GM18858 (cell line): ENCODE results near the gene LDAH.
A peak's percentile ranks its signal among the peaks of the same experiment; 100 is the strongest.

ENCODE experiments used
- ATAC-seq: cut with Tn5 transposase; IDR thresholded peaks from one replicate; pipeline ENCODE4 v1.9.1; 2021; ENCODE audit not compliant: unreplicated experiment

Gene LDAH

GRCh38 chr2:20781656-20782265 is 41.1 kb downstream of the LDAH start:
- no peak for ATAC-seq

- no peak for ATAC-seq
Observed at GRCh38 chr2:20771299-20771698, 51.6 kb downstream of the LDAH start.

GRCh38 chr2:20766798-20767644 is 55.9 kb downstream of the LDAH start:
- ATAC-seq = no peak

- ATAC-seq = no peak
Observed at GRCh38 chr2:20766213-20766612, 56.7 kb downstream of the LDAH start.

- ATAC-seq = no peak
Observed at GRCh38 chr2:20762945-20763683, 59.8 kb downstream of the LDAH start.

GRCh38 chr2:20759487-20759886 is 63.4 kb downstream of the LDAH start:
- no peak for ATAC-seq

- peak; percentile 84 for ATAC-seq
Observed at GRCh38 chr2:20758997-20759396, 63.9 kb downstream of the LDAH start.

GRCh38 chr2:20757405-20758090 is 65.4 kb downstream of the LDAH start:
- ATAC-seq = no peak

- ATAC-seq = no peak
Observed at GRCh38 chr2:20755132-20755800, 67.6 kb downstream of the LDAH start.

GRCh38 chr2:20752293-20752692 is 70.6 kb downstream of the LDAH start:
- ATAC-seq = no peak

- no peak for ATAC-seq
Observed at GRCh38 chr2:20747317-20747716, 75.6 kb downstream of the LDAH start.

GRCh38 chr2:20745924-20746555 is 76.9 kb downstream of the LDAH start:
- ATAC-seq = no peak

- ATAC-seq = peak; percentile 92
Observed at GRCh38 chr2:20744366-20745335, 78.2 kb downstream of the LDAH start.

GRCh38 chr2:20738772-20739171 is 84.1 kb downstream of the LDAH start:
- ATAC-seq = no peak

GRCh38 chr2:20737505-20737904 is 85.4 kb downstream of the LDAH start:
- peak; percentile 97 for ATAC-seq

- no peak for ATAC-seq
Observed at GRCh38 chr2:20728114-20728758, 94.7 kb downstream of the LDAH start.

GRCh38 chr2:20726913-20727312 is 96.0 kb downstream of the LDAH start:
- ATAC-seq = no peak

- no peak for ATAC-seq
Observed at GRCh38 chr2:20725782-20726181, 97.1 kb downstream of the LDAH start.
